ENCODE results near the gene ERP44. TPM values are rescaled to one million over a fixed set of nuclear protein-coding genes. Genes with fewer than 3 reads are reported as not detected.
"Not testable (repeated sequence)": the region's sequence is repeated elsewhere in the genome, so short reads cannot be mapped to it uniquely, and the experiment has no call there.

The ERP44 gene
- total RNA-seq, 1 donor from 2014 or later: 27.0 TPM

DNA sequence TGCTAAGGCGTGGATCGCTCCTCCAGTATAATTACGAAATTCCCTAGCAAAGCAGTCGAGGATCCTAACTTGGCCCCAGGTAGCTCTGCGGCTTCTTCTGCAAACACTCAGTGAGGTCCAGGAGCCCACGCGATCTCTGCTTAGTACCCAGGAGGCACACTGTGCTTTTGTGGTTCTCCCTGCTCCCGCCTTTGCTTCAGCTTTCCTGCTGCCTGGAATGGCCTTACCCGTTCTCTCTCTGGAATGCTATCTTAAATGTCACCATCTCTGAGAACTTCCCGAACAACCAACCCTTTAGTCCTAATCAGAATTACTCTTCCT, 882 bp upstream of the ERP44 start:
- Histone ChIP-seq H3K27me3 (ENCODE audit: insufficient read depth, low read length) (no peaks in the 10 kb centered on the region), H3K9ac (ENCODE audit: low read length) (peak overlapping the region; percentile 90), H3K9me3 (ENCODE audit: insufficient read depth, low read depth, low read length) (no peaks in the 10 kb centered on the region), H3K4me1 (ENCODE audit: insufficient read depth, low read length) (peaks cover 21% of the 10 kb centered on the region), H3K4me2 (ENCODE audit: low read length) (peak overlapping the region; percentile 98), H2AFZ (ENCODE audit: low read depth, low read length) (peak overlapping the region; percentile 96), H3K4me3 (ENCODE audit: insufficient read depth, low read depth, low read length) (peak overlapping the region; percentile 78), H3K27ac (ENCODE audit: low read depth, low read length) (peak overlapping the region; percentile 81), H3K79me2 (ENCODE audit: insufficient read depth, low read length) (peaks cover 47% of the 10 kb centered on the region), H3K36me3 (ENCODE audit: insufficient read depth, low read length) (no peaks in the 10 kb centered on the region), H4K20me1 (ENCODE audit: insufficient read depth, low read length) (peaks cover 34% of the 10 kb centered on the region)
- DNase-seq (ENCODE audit: low read depth) (no peak), FAIRE-seq (no peak)
- H3K4me1 Mint-ChIP-seq (ENCODE audit: low read depth, unreplicated experiment): peaks cover 17% of the 10 kb centered on the region
- peak overlapping the region; percentile 98 for H3K4me3 Mint-ChIP-seq (ENCODE audit: unreplicated experiment)
- TF ChIP-seq, protein P1, sequence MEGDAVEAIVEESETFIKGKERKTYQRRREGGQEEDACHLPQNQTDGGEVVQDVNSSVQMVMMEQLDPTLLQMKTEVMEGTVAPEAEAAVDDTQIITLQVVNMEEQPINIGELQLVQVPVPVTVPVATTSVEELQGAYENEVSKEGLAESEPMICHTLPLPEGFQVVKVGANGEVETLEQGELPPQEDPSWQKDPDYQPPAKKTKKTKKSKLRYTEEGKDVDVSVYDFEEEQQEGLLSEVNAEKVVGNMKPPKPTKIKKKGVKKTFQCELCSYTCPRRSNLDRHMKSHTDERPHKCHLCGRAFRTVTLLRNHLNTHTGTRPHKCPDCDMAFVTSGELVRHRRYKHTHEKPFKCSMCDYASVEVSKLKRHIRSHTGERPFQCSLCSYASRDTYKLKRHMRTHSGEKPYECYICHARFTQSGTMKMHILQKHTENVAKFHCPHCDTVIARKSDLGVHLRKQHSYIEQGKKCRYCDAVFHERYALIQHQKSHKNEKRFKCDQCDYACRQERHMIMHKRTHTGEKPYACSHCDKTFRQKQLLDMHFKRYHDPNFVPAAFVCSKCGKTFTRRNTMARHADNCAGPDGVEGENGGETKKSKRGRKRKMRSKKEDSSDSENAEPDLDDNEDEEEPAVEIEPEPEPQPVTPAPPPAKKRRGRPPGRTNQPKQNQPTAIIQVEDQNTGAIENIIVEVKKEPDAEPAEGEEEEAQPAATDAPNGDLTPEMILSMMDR (IDR thresholded peaks at IDR 0.05; ENCODE audit: insufficient read depth, low read depth, low read length): no peak
- TF ChIP-seq EZH2 (IDR thresholded peaks at IDR 0.05; ENCODE audit: insufficient read depth, low read length): no peak
- H3K9me3 Mint-ChIP-seq (ENCODE audit: unreplicated experiment): no peaks in the 10 kb centered on the region
- no peaks in the 10 kb centered on the region for H3K27me3 Mint-ChIP-seq (ENCODE audit: low read depth, unreplicated experiment)
- H3K27ac Mint-ChIP-seq (ENCODE audit: unreplicated experiment): peak overlapping the region; percentile 89
- peaks cover 4% of the 10 kb centered on the region for H3K36me3 Mint-ChIP-seq (ENCODE audit: low read depth, unreplicated experiment)

DNA sequence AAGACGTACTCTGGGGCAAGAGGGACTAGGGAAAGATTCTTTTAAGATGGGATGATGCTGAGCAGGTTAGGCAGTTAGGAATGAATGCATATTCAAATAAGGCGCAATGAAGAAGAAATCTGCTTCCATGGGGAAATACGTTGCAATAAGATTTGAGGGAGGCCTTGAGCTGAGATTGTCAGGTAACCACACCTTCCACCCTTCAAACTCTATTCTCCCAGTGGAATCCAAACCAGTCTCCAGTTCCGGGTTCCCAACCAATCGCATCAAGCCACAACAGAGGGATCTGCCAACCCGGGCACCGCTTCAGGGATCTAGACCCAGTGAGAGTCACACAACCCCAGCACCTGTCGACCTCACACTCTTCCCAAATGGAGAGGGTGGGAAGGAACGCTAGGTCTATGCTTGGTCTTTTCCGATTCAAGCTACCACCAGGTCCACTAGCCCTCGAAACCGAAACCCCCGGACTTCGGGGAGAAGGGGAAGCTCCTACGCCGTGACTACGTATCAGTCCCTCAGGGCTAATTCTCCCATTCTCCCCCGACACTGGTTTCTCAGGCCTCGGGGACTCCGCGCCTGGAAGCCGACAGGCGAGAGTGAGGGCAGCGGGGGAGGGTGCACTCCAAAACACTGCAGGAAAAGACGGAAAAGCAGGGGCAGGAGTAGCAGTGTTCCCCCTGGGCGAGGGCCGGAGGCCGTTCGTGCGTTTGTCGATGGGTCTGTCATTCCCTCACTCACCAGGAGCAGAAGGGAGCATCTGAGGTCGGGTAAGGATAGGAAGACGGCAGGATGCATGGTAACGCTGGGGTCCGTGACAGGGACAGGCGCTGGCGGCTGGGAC, 534 bp downstream of the ERP44 start:
- Histone ChIP-seq H3K4me2 (ENCODE audit: low read length) (peak overlapping the region; percentile 98), H2AFZ (ENCODE audit: low read depth, low read length) (peak overlapping the region; percentile 86), H3K9ac (ENCODE audit: low read length) (peak overlapping the region; percentile 90), H3K79me2 (ENCODE audit: insufficient read depth, low read length) (peaks cover 59% of the 10 kb centered on the region), H3K36me3 (ENCODE audit: insufficient read depth, low read length) (no peaks in the 10 kb centered on the region), H3K4me3 (ENCODE audit: insufficient read depth, low read depth, low read length) (peak overlapping the region; percentile 78), H3K27me3 (ENCODE audit: insufficient read depth, low read length) (no peaks in the 10 kb centered on the region), H4K20me1 (ENCODE audit: insufficient read depth, low read length) (peaks cover 48% of the 10 kb centered on the region), H3K27ac (ENCODE audit: low read depth, low read length) (peak overlapping the region; percentile 79), H3K9me3 (ENCODE audit: insufficient read depth, low read depth, low read length) (no peaks in the 10 kb centered on the region), H3K4me1 (ENCODE audit: insufficient read depth, low read length) (peaks cover 17% of the 10 kb centered on the region)
- Mint-ChIP-seq H3K27me3 (ENCODE audit: low read depth, unreplicated experiment) (no peaks in the 10 kb centered on the region), H3K27ac (ENCODE audit: unreplicated experiment) (peak overlapping the region; percentile 97), H3K4me3 (ENCODE audit: unreplicated experiment) (peak overlapping the region; percentile 98), H3K36me3 (ENCODE audit: low read depth, unreplicated experiment) (peaks cover 2% of the 10 kb centered on the region), H3K4me1 (ENCODE audit: low read depth, unreplicated experiment) (peaks cover 14% of the 10 kb centered on the region), H3K9me3 (ENCODE audit: unreplicated experiment) (no peaks in the 10 kb centered on the region)
- TF ChIP-seq, protein P1 (IDR thresholded peaks at IDR 0.05; ENCODE audit: insufficient read depth, low read depth, low read length): no peak
- FAIRE-seq (no peak), DNase-seq (ENCODE audit: low read depth) (peak; percentile 34)

GRCh38 chr9:100096378-100096916, 2.4 kb downstream of the ERP44 start:
- Mint-ChIP-seq H3K27me3 (ENCODE audit: low read depth, unreplicated experiment) (no peaks in the 10 kb centered on the region), H3K9me3 (ENCODE audit: unreplicated experiment) (no peaks in the 10 kb centered on the region), H3K36me3 (ENCODE audit: low read depth, unreplicated experiment) (no peaks in the 10 kb centered on the region), H3K4me1 (ENCODE audit: low read depth, unreplicated experiment) (peaks cover 15% of the 10 kb centered on the region), H3K4me3 (ENCODE audit: unreplicated experiment) (peak overlapping the region; percentile 65), H3K27ac (ENCODE audit: unreplicated experiment) (no peak overlapping the region)
- Histone ChIP-seq H3K9ac (ENCODE audit: low read length) (no peak overlapping the region), H3K4me2 (ENCODE audit: low read length) (no peak overlapping the region), H3K4me3 (ENCODE audit: insufficient read depth, low read depth, low read length) (no peak overlapping the region), H3K27ac (ENCODE audit: low read depth, low read length) (no peak overlapping the region), H3K27me3 (ENCODE audit: insufficient read depth, low read length) (no peaks in the 10 kb centered on the region), H3K4me1 (ENCODE audit: insufficient read depth, low read length) (peaks cover 17% of the 10 kb centered on the region), H3K36me3 (ENCODE audit: insufficient read depth, low read length) (no peaks in the 10 kb centered on the region), H4K20me1 (ENCODE audit: insufficient read depth, low read length) (peaks cover 66% of the 10 kb centered on the region), H2AFZ (ENCODE audit: low read depth, low read length) (no peak overlapping the region), H3K79me2 (ENCODE audit: insufficient read depth, low read length) (peaks cover 77% of the 10 kb centered on the region), H3K9me3 (ENCODE audit: insufficient read depth, low read depth, low read length) (no peaks in the 10 kb centered on the region)
- TF ChIP-seq, protein P1 (IDR thresholded peaks at IDR 0.05; ENCODE audit: insufficient read depth, low read depth, low read length): no peak
- no peak for TF ChIP-seq EZH2 (IDR thresholded peaks at IDR 0.05; ENCODE audit: insufficient read depth, low read length)
- no peak for FAIRE-seq
- DNase-seq (ENCODE audit: low read depth): no peak

- DNase-seq (ENCODE audit: low read depth); H3K27ac Mint-ChIP-seq (ENCODE audit: unreplicated experiment); H3K4me3 ChIP-seq (ENCODE audit: insufficient read depth, low read depth, low read length); FAIRE-seq; H3K27me3 ChIP-seq (ENCODE audit: insufficient read depth, low read length); H2AFZ ChIP-seq (ENCODE audit: low read depth, low read length); H3K4me1 ChIP-seq (ENCODE audit: insufficient read depth, low read length); H3K9ac ChIP-seq (ENCODE audit: low read length); H3K27ac ChIP-seq (ENCODE audit: low read depth, low read length); H3K4me2 ChIP-seq (ENCODE audit: low read length); H3K27me3 Mint-ChIP-seq (ENCODE audit: low read depth, unreplicated experiment); H3K9me3 Mint-ChIP-seq (ENCODE audit: unreplicated experiment); H3K9me3 ChIP-seq (ENCODE audit: insufficient read depth, low read depth, low read length); H3K4me3 Mint-ChIP-seq (ENCODE audit: unreplicated experiment); H3K36me3 ChIP-seq (ENCODE audit: insufficient read depth, low read length); H3K36me3 Mint-ChIP-seq (ENCODE audit: low read depth, unreplicated experiment): not testable (repeated sequence)
- peaks cover 11% of the 10 kb centered on the region for H3K4me1 Mint-ChIP-seq (ENCODE audit: low read depth, unreplicated experiment)
- H4K20me1 ChIP-seq (ENCODE audit: insufficient read depth, low read length): peaks cover 86% of the 10 kb centered on the region
- peaks cover 86% of the 10 kb centered on the region for H3K79me2 ChIP-seq (ENCODE audit: insufficient read depth, low read length)
These were observed 4.4 kb downstream of the ERP44 start for GRCh38 chr9:100094411-100094810.

All from astrocyte (in vitro differentiated cells and primary cell).